Adrenal gland (tissue), 5 donors: ENCODE results near the gene CTDSPL.

Source experiments
- CTCF ChIP-seq, 6 experiments: fragments of 450-650 bp in 4 of 6; fragments of 200-600 bp in 2 of 6; sonication (generic) in 1 of 6; IDR thresholded peaks; 1 replicate in 5 of 6; 2 replicates in 1 of 6; pipeline versions ENCODE4 v1.5.1 to v1.8.0; 2016 to 2021; ENCODE audit warnings: antibody characterized with exemption in 6 of 6, mild to moderate bottlenecking in 2 of 6, moderate library complexity in 1 of 6
- POLR2A ChIP-seq, 2 donors: fragments of 450-650 bp; IDR thresholded peaks; one replicate each; pipeline ENCODE4 v1.6.1; 2017; ENCODE audit warnings: antibody characterized with exemption in 2 of 2, mild to moderate bottlenecking in 2 of 2, moderate library complexity in 1 of 2
- donor health status: DM: no; HTN: no; CAD: no.

- TF ChIP-seq CTCF (IDR thresholded peaks at IDR 0.05) (no peak), POLR2A (IDR thresholded peaks at IDR 0.05) (no peak)
Measured at GRCh38 chr3:38022301-38022700, 160.6 kb downstream of the CTDSPL start.
